Measurements from ENCODE around the gene SLC2A11. TPM values are rescaled to one million over a fixed set of nuclear protein-coding genes. Genes with fewer than 3 reads are reported as not detected.

The SLC2A11 gene
- total RNA-seq, 1 experiment from 2014 or later: 4.9 TPM

DNA sequence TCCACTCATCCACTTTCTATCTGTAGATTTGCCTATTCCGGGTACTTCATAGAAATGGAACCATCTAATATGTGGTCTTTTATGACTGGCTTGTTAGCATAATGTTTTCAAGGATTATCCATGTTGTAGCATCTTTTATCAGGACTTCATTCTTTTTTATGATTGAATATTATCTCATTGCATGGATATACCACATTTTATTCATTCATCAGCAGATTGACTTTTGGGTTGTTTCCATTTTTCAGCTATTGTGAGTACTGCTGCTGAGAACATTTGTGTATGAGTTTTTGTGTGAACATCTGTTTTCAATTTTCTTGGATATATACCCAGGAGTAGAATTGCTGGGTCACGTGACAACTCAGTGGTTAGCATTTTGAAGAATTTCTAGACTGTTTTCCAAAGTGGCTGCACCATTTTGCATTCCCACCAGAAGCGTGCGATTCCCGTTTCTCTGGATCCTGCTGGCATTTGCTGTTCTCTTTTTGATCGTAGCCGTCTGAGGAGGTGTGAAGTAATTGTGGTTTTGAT, 27.8 kb upstream of the SLC2A11 start:
- no peaks in the 10 kb centered on the region for H3K9me3 ChIP-seq (ENCODE audit: low read depth, low read length, poor library complexity, severe bottlenecking)
- ChIA-PET POLR2A (ENCODE audit: low non-redundant PET) (no interaction called here), CTCF (no interaction called here)
- H3K4me1 ChIP-seq (ENCODE audit: insufficient read depth, low read length, poor library complexity, severe bottlenecking): peaks cover 12% of the 10 kb centered on the region
- no TSS peak for BruUV-seq (replicated peaks)
- H3K27ac ChIP-seq (ENCODE audit: low read depth, low read length, poor library complexity, severe bottlenecking): no peak overlapping the region
- no peaks in the 10 kb centered on the region for H3K27me3 ChIP-seq (replicated peaks; ENCODE audit: insufficient read depth, low read depth, low read length, poor library complexity)
- TF ChIP-seq, protein P1, sequence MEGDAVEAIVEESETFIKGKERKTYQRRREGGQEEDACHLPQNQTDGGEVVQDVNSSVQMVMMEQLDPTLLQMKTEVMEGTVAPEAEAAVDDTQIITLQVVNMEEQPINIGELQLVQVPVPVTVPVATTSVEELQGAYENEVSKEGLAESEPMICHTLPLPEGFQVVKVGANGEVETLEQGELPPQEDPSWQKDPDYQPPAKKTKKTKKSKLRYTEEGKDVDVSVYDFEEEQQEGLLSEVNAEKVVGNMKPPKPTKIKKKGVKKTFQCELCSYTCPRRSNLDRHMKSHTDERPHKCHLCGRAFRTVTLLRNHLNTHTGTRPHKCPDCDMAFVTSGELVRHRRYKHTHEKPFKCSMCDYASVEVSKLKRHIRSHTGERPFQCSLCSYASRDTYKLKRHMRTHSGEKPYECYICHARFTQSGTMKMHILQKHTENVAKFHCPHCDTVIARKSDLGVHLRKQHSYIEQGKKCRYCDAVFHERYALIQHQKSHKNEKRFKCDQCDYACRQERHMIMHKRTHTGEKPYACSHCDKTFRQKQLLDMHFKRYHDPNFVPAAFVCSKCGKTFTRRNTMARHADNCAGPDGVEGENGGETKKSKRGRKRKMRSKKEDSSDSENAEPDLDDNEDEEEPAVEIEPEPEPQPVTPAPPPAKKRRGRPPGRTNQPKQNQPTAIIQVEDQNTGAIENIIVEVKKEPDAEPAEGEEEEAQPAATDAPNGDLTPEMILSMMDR (conservative IDR thresholded peaks at IDR 0.05; ENCODE audit: low read depth, low read length): no peak
- no peak for TF ChIP-seq EZH2 (IDR thresholded peaks at IDR 0.05; ENCODE audit: borderline replicate concordance, low read depth, low read length, poor library complexity, severe bottlenecking)
- intact Hi-C loops (cut with micrococcal nuclease; ENCODE audit: unreplicated experiment): no loop called here
- no peak overlapping the region for H3K4me3 ChIP-seq (ENCODE audit: low read depth, low read length, poor library complexity, severe bottlenecking)
- peaks cover 61% of the 10 kb centered on the region for H3K36me3 ChIP-seq (ENCODE audit: insufficient read depth, low read length, poor library complexity, severe bottlenecking)
- peak; percentile 79 for DNase-seq (ENCODE audit: low spot score)

DNA sequence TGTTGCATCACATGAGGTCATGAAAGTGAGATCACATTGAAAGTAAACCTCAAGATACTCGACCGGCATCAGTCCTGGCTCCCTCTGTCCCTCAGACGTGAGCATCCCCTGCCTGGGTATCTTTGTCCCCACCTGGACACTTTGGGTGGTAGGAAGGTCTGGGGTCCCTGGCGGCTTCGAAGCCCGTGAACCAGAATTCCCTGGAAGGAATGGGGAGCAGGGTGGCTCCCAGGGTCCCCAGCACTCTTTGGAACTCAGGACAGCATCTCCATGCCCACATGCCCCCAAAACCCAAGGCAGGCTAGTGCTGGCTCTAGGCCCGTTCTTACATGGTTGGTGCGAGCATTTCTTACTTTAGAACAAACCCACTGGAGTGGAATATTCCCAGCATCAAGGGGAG, 26.4 kb upstream of the SLC2A11 start:
- POLR2A ChIA-PET (ENCODE audit: low non-redundant PET): no interaction called here
- intact Hi-C loops (cut with micrococcal nuclease; ENCODE audit: unreplicated experiment): no loop called here
- peaks cover 5% of the 10 kb centered on the region for H3K4me1 ChIP-seq (ENCODE audit: insufficient read depth, low read length, poor library complexity, severe bottlenecking)
- no peaks in the 10 kb centered on the region for H3K27me3 ChIP-seq (replicated peaks; ENCODE audit: insufficient read depth, low read depth, low read length, poor library complexity)
- H3K4me3 ChIP-seq (ENCODE audit: low read depth, low read length, poor library complexity, severe bottlenecking): no peak overlapping the region
- peak overlapping the region; percentile 50 for H3K27ac ChIP-seq (ENCODE audit: low read depth, low read length, poor library complexity, severe bottlenecking)
- DNase-seq (ENCODE audit: low spot score): no peak
- TF ChIP-seq, protein P1 (conservative IDR thresholded peaks at IDR 0.05; ENCODE audit: low read depth, low read length): no peak
- no peak for TF ChIP-seq EZH2 (IDR thresholded peaks at IDR 0.05; ENCODE audit: borderline replicate concordance, low read depth, low read length, poor library complexity, severe bottlenecking)
- no peaks in the 10 kb centered on the region for H3K9me3 ChIP-seq (ENCODE audit: low read depth, low read length, poor library complexity, severe bottlenecking)
- peaks cover 59% of the 10 kb centered on the region for H3K36me3 ChIP-seq (ENCODE audit: insufficient read depth, low read length, poor library complexity, severe bottlenecking)
- BruUV-seq (replicated peaks): no TSS peak
- CTCF ChIA-PET: interaction anchor here (0.5 kb wide), 1 partner anchor 30 kb away, joined by 5 read pairs; no protein-coding TSS in a partner anchor

DNA sequence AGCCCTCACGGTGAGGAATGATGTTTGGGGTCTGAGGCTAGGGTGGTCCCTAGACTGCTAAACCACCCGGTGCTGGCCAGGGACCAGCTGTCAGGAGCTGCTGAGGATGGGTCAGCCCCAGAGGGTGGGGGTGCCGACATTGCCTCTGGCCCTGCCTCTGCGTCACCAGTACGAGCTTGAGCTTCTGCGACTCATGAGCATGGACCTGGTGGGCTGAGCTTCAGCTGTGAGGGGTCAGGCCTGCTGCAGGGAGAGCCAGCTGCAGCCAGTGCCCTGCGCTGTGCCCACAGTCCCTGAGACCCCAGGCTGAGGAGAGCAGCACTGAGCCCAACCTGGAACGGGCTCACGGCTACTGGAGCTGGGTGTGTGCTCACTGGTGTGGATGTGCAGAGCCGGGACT, 25.9 kb upstream of the SLC2A11 start:
- Histone ChIP-seq H3K27ac (ENCODE audit: low read depth, low read length, poor library complexity, severe bottlenecking) (peak overlapping the region; percentile 50), H3K4me1 (ENCODE audit: insufficient read depth, low read length, poor library complexity, severe bottlenecking) (peaks cover under 1% of the 10 kb centered on the region), H3K36me3 (ENCODE audit: insufficient read depth, low read length, poor library complexity, severe bottlenecking) (peaks cover 55% of the 10 kb centered on the region), H3K9me3 (ENCODE audit: low read depth, low read length, poor library complexity, severe bottlenecking) (no peaks in the 10 kb centered on the region), H3K4me3 (ENCODE audit: low read depth, low read length, poor library complexity, severe bottlenecking) (no peak overlapping the region), H3K27me3 (replicated peaks; ENCODE audit: insufficient read depth, low read depth, low read length, poor library complexity) (no peaks in the 10 kb centered on the region)
- POLR2A ChIA-PET (ENCODE audit: low non-redundant PET): interaction anchor here (0.6 kb wide), 1 partner anchor 91 kb away, joined by 3 read pairs; no protein-coding TSS in a partner anchor
- intact Hi-C loops (cut with micrococcal nuclease; ENCODE audit: unreplicated experiment): no loop called here
- TF ChIP-seq EZH2 (IDR thresholded peaks at IDR 0.05; ENCODE audit: borderline replicate concordance, low read depth, low read length, poor library complexity, severe bottlenecking): no peak
- TF ChIP-seq, protein P1 (conservative IDR thresholded peaks at IDR 0.05; ENCODE audit: low read depth, low read length): no peak
- no TSS peak for BruUV-seq (replicated peaks)
- DNase-seq (ENCODE audit: low spot score): no peak
- CTCF ChIA-PET: interaction anchor here (1.1 kb wide), 1 partner anchor 18 kb away, joined by 3 read pairs; no protein-coding TSS in a partner anchor
